ENCODE results near the gene HTR1B.
A peak's percentile ranks its signal among the peaks of the same experiment; 100 is the strongest.

The HTR1B gene

GRCh38 chr6:77463308-77463860, at the start of gene HTR1B:
Gene HTR1B (minus strand): TSS chr6:77463491. CDS start chr6:77463403, 88 bp downstream.
- DNase-seq, result no peak

- no peak for DNase-seq
These were observed 49.3 kb upstream of the HTR1B start for GRCh38 chr6:77512554-77512953.

GRCh38 chr6:77511860-77512259, 48.6 kb upstream of the HTR1B start:
- DNase-seq, result no peak

GRCh38 chr6:77502981-77503380, 39.7 kb upstream of the HTR1B start:
- no peak for DNase-seq

GRCh38 chr6:77492530-77492929, 29.2 kb upstream of the HTR1B start:
- DNase-seq, result no peak

GRCh38 chr6:77487808-77488425, 24.6 kb upstream of the HTR1B start:
- no peak for DNase-seq

GRCh38 chr6:77482981-77483380, 19.7 kb upstream of the HTR1B start:
- no peak for DNase-seq

GRCh38 chr6:77474973-77475372, 11.7 kb upstream of the HTR1B start:
- DNase-seq, result no peak

GRCh38 chr6:77474286-77474956, 11.1 kb upstream of the HTR1B start:
- no peak for DNase-seq

GRCh38 chr6:77470983-77471382, 7.7 kb upstream of the HTR1B start:
- DNase-seq, result no peak

- DNase-seq, result no peak
These were observed 5.6 kb upstream of the HTR1B start for GRCh38 chr6:77468939-77469338.

- DNase-seq, result peak; percentile 10
These were observed 3.5 kb upstream of the HTR1B start for GRCh38 chr6:77466451-77467437.

- DNase-seq, result peak; percentile 18
These were observed 2.8 kb upstream of the HTR1B start for GRCh38 chr6:77466055-77466450.

GRCh38 chr6:77464495-77464867, 1.2 kb upstream of the HTR1B start:
- DNase-seq, result no peak

GRCh38 chr6:77463861-77464494, 687 bp upstream of the HTR1B start:
- DNase-seq, result no peak

- DNase-seq, result no peak
These were observed 658 bp downstream of the HTR1B start for GRCh38 chr6:77462359-77463307.

GRCh38 chr6:77461796-77462195, 1.5 kb downstream of the HTR1B start:
- no peak for DNase-seq

- no peak for DNase-seq
These were observed 4.9 kb downstream of the HTR1B start for GRCh38 chr6:77458421-77458820.

GRCh38 chr6:77457720-77458349, 5.5 kb downstream of the HTR1B start:
- DNase-seq, result peak; percentile 25

GRCh38 chr6:77456531-77457248, 6.6 kb downstream of the HTR1B start:
- no peak for DNase-seq
